Loucy (cell line): Measurements from ENCODE around the gene MAP7.

Experiments used
- EZH2phosphoT487 ChIP-seq: fragments of 200-600 bp; IDR thresholded peaks from 2 replicates; pipeline ENCODE4 v1.6.1; 2018; ENCODE audit warnings: antibody characterized with exemption, mild to moderate bottlenecking, moderate library complexity, borderline replicate concordance
- TF ChIP-seq, protein P1 (sequence below): fragments of 200-600 bp; sonication (generic); conservative IDR thresholded peaks from 2 replicates; pipeline ENCODE4 v1.5.1; 2014; ENCODE audit warnings: mild to moderate bottlenecking, antibody characterized with exemption, low read length

DNA sequence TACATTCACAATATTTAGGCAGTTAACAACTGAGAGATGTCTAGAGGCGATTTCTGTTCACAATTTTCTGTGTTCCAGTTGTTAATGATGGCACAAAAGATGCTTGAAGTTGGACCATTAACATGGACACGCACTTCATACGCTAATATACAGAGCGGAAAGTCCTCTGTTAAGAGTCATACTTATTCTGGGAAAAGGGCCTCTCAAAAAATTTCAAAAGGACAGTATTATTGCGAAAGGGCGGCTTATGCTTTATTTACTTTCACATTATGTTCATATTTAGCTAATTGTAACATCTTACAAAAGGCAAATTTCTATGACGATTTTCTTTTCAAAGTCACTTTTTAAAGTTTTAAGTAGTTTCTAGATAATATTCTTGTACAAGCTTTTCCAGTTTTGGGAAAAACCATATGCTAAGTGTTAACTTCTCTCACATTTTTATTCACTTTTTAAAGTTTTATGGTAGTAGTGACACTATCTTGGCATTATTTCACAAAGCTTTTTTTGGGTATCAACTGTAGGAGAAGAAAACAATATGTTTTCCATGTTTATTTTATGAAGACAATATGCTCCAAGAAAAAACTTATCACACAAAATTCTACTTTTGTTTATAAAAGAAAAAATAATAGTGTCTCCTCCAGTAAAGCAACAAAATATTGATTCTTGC is 62.3 kb downstream of the MAP7 start:
- TF ChIP-seq, protein P1, sequence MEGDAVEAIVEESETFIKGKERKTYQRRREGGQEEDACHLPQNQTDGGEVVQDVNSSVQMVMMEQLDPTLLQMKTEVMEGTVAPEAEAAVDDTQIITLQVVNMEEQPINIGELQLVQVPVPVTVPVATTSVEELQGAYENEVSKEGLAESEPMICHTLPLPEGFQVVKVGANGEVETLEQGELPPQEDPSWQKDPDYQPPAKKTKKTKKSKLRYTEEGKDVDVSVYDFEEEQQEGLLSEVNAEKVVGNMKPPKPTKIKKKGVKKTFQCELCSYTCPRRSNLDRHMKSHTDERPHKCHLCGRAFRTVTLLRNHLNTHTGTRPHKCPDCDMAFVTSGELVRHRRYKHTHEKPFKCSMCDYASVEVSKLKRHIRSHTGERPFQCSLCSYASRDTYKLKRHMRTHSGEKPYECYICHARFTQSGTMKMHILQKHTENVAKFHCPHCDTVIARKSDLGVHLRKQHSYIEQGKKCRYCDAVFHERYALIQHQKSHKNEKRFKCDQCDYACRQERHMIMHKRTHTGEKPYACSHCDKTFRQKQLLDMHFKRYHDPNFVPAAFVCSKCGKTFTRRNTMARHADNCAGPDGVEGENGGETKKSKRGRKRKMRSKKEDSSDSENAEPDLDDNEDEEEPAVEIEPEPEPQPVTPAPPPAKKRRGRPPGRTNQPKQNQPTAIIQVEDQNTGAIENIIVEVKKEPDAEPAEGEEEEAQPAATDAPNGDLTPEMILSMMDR, result no peak
- TF ChIP-seq EZH2phosphoT487, result no peak
